K562 (cell line): ENCODE data around the gene PIP5K1B.

Experiments used
- ATF7 ChIP-seq: fragments of 450-650 bp; IDR thresholded peaks from 2 replicates; pipeline ENCODE4 v1.7.1; 2014; ENCODE audit warnings: mild to moderate bottlenecking, moderate library complexity
- EP300 ChIP-seq: IDR thresholded peaks from 2 replicates; pipeline ENCODE4 v1.6.1; 2012; ENCODE audit warnings: low read length, improper control_type of control experiment
- HNRNPH1 ChIP-seq: fragments of 200-400 bp; formaldehyde crosslinking; optimal IDR thresholded peaks from 2 replicates; pipeline ENCODE3; 2017; ENCODE audit warnings: low read depth, mild to moderate bottlenecking, low read length, moderate library complexity
- KDM4B ChIP-seq, 2 experiments: fragments of 450-650 bp in 1 of 2; sonication (generic) in 1 of 2; IDR thresholded peaks; 2 replicates each; pipeline ENCODE4 v1.6.1; 2016 to 2017; ENCODE audit warnings: borderline replicate concordance in 2 of 2, antibody characterized with exemption in 1 of 2, low read depth in 1 of 2, mild to moderate bottlenecking in 1 of 2
- MAFK ChIP-seq: IDR thresholded peaks from 2 replicates; pipeline ENCODE4 v1.6.1; 2011; ENCODE audit warnings: low read length, improper control_type of control experiment
- MBD2 ChIP-seq: sonication (generic); IDR thresholded peaks from 2 replicates; pipeline ENCODE4 v1.6.1; 2016; ENCODE audit warnings: low read depth, borderline replicate concordance
- MYC ChIP-seq, 2 experiments: fragments of 250-450 bp in 1 of 2; sonication (Bioruptor Pico) in 1 of 2; IDR thresholded peaks; 2 replicates each; pipeline versions ENCODE4 v1.5.1 to v1.6.1; 2012 to 2021; ENCODE audit warnings: low read depth in 2 of 2, borderline replicate concordance in 1 of 2, improper control_type of control experiment in 1 of 2, low read length in 1 of 2, mild to moderate bottlenecking in 1 of 2, moderate library complexity in 1 of 2
- NBN ChIP-seq: fragments of 450-650 bp; IDR thresholded peaks from 2 replicates; pipeline ENCODE4 v1.6.1; 2016; ENCODE audit warnings: low read depth, mild to moderate bottlenecking
- NEUROD1 ChIP-seq: fragments of 150-350 bp; IDR thresholded peaks from 2 replicates; pipeline ENCODE4 v1.6.1; 2014; ENCODE audit warnings: borderline replicate concordance, low read length, low read depth; ENCODE audit not compliant: partially characterized antibody
- PHF21A ChIP-seq: fragments of 450-650 bp; IDR thresholded peaks from 2 replicates; pipeline ENCODE4 v1.6.1; 2017; ENCODE audit warnings: low read depth, borderline replicate concordance
- REST ChIP-seq, 2 experiments: fragments of 450-650 bp; formaldehyde crosslinking in 1 of 2; IDR thresholded peaks; 2 replicates each; pipeline versions ENCODE4 v1.4.0 to v1.6.1; 2014 to 2020; ENCODE audit warnings: mild to moderate bottlenecking in 2 of 2, borderline replicate concordance in 1 of 2, low read depth in 1 of 2
- SMC3 ChIP-seq: conservative IDR thresholded peaks from 2 replicates; pipeline ENCODE4 v1.6.1; 2011; ENCODE audit warnings: low read depth, low read length, improper control_type of control experiment; ENCODE audit not compliant: insufficient read depth
- ZBTB49 ChIP-seq: sonication (generic); formaldehyde crosslinking; IDR thresholded peaks from 2 replicates; pipeline ENCODE4 v1.8.0; 2022; ENCODE audit warnings: missing genetic modification reagents, mild to moderate bottlenecking, borderline replicate concordance
- ZSCAN29 ChIP-seq: fragments of 450-650 bp; IDR thresholded peaks from 2 replicates; pipeline ENCODE4 v1.6.1; 2017

GRCh38 chr9:68961587-68961986 is 256.5 kb downstream of the PIP5K1B start:
- TF ChIP-seq PHF21A (peak; percentile 37; the same call in 1 of the 2 replicates), MYC (IDR thresholded peaks at IDR 0.05; ENCODE audit: low read depth, low read length) (no peak), MYC (CRISPR knock-in tag; IDR thresholded peaks at IDR 0.05; ENCODE audit: borderline replicate concordance, low read depth) (no peak), MAFK (no peak), HNRNPH1 (no peak), KDM4B (IDR thresholded peaks at IDR 0.05; ENCODE audit: borderline replicate concordance in 2 of 2, low read depth in 1 of 2) (no peak), ZSCAN29 (no peak), EP300 (peak; percentile 55; the same call in 1 of the 2 replicates), ATF7 (no peak), NBN (no peak), ZBTB49 (no peak), REST (IDR thresholded peaks at IDR 0.05; ENCODE audit: borderline replicate concordance) (no peak), REST (CRISPR knock-in tag; IDR thresholded peaks at IDR 0.05; ENCODE audit: low read depth) (no peak), NEUROD1 (no peak), SMC3 (no peak), MBD2 (no peak)
